ENCODE measurements around the gene TAOK3.
"Not testable (repeated sequence)": the region's sequence is repeated elsewhere in the genome, so short reads cannot be mapped to it uniquely, and the experiment has no call there.

TAOK3 gene

DNA sequence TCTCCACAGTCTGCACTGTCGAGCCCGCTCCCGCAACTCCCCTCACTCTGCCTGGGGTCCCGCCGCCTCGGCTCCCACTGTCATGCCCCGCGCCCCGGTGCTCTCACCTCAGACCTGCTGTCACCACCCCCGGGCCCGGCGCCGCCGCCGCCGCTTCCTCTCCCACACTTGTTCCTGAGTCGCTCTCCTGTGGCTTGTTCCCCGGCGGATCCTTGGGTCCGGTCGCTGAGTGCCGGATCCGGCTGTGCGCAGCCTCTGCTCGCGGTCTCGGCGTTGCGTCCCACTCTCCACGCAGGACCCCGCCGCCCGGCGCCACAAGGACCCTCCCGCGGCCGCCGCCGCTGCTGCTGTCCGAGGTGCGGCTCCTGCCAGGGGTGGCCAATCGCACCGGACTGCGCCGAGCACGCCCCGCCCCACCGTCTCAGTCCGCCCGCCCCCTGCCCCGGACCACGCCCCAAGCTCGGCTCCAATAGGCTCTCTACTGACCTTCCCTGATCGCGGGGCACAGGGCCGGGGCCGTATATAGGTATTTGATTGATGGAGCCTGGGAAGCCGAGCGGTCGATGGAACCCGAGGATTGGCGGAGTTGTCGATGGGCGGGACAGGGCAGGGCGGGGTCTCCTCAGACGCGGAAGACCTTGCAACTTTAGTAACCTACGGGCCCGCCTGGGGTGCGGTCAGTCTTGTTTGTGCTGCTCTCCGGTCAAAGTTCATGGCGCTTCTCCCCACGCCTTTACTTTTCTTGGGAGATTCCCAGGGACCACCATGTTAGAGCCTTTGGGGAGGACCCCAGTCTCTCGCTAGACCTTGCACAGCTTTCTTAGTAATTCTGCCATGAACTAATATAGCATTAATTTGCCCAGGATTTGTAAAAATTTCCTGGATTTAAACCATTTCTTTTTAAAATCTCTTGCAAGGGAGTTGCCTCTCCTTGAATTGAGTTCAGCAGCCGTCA, at the start of gene TAOK3:
Gene TAOK3, minus strand, starts transcription at position 367 of the 955 bp plus-strand sequence. CDS start 117,340 bp downstream, outside the sequence.
- peak; percentile 96 for DNase-seq

GRCh38 chr12:118420673-118421072, 48.0 kb upstream of the TAOK3 start:
- DNase-seq: no peak

GRCh38 chr12:118418385-118419057, 45.8 kb upstream of the TAOK3 start:
- no peak for DNase-seq

- no peak for DNase-seq
These were observed 45.2 kb upstream of the TAOK3 start for GRCh38 chr12:118417942-118418341.

DNA sequence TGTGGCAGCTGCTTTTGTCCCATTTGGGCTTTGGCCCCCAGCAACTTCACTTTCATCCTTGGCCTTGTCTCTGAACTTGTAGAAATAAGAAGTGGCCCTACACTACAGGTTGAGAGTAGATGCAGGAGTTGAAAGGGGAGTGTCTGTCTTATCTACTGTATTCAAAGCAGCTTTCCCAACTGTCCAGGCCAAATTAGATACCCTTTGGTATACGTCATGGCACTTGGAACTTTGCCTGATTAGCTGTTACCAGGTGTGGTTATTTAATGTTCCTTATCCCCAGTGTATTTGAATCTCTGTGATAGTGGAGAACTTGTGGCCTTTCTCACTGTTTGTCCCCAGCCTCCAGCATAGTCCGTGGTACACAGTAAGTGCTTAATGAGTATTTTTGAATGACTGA, 37.1 kb upstream of the TAOK3 start:
- no peak for DNase-seq

DNA sequence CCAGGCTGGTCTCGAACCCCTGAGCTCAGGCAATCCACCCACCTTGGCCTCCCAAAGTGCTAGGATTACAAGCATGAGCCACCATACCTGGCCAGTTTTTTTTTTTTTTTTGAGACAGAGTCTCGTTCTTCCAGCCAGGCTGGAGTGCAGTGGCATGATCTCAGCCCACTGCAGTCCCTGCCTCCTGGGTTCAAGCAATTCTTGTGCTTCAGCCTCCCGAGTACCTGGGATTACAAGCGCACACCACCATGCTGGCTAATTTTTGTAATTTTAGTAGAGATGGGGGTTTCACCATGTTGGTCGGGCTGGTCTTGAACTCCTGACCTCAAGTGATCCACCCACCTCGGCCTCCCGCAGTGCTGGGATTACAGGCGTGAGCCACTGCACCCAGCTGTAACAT, 35.5 kb upstream of the TAOK3 start:
- DNase-seq: not testable (repeated sequence)

DNA sequence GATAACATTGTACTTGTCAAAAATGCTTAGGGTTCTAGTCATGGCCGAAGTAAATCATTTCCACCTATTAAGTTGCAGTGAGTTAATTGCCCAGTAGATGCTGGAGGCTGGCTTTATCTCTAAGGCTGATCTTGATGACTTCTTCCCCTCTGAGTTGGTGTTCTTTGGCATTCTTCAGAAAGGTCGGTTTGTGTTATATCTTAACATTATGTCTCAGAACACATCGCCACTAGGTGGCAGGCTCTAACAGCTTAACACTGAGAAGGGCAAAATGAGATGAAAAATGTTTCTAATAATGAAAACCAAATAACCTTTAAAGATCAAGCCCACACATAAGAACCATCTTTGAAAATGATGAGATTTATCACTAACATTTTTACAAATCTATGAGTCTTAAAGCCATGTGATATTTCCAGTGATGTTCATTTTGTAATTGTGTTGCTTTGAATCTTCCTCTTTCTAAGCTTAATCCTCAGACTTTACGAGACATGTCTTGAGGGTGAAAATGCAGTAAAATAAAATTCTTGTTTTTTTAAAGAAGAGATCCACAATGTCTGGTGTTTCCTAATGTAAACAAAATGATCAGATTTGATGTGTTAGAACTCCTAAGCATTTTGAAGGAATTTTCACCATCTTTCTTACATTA, 32.3 kb upstream of the TAOK3 start:
- DNase-seq: peak; percentile 69

DNA sequence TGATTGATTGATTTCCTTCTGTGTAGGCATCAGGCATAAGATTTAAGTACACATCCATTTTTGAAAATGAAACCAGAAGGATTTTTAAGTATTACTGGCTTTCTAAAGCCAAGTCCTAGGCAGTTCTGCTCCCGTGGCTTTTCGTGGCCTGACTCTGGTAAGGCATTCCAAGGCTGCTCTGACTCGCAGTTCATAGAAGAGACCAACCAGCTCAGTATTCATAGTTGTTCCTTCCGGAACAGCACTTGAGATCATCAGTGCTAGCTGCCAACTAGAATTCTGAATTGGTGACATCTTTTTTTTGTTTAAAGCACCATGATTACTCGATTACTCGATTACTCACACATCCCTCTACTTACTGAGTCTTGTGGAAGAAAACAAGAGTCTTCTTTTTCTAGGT, 29.5 kb upstream of the TAOK3 start:
- no peak for DNase-seq

- no peak for DNase-seq
These were observed 26.2 kb upstream of the TAOK3 start for GRCh38 chr12:118398940-118399339.

- DNase-seq: no peak
These were observed 25.8 kb upstream of the TAOK3 start for GRCh38 chr12:118398524-118398923.

DNA sequence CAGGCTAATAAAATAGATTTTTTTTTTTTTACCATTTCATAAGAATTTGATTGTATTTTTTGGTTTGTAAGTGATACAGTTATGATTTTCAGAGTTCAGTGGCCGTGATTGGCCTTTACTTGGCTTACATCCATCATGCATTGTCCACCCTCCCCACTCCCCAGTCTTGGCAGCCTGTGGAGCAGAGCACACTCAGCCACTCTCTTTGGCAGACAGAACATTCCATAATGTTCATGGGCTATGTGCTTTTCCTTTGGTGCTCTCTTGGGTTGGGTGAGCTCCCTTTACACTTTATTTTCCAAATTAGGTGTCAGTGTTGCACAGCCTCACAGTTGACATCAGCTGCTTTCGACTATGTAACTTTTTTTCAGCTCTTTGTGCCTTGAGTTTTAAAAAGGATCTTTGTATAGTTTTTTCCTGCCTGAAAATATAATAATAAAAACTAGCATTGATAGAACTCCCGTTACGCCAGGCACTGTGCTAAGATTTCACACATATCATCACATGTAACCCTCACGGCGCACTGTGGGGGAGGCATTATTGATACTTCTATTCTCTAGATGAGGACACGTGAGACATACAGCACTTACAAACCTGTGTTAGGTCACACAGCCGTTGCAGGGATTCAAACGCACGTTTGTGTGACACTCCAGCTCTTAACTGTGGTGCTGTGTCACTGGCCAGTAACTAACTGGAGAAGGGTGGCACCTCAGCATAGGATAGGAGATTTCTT, 25.2 kb upstream of the TAOK3 start:
- no peak for DNase-seq

DNA sequence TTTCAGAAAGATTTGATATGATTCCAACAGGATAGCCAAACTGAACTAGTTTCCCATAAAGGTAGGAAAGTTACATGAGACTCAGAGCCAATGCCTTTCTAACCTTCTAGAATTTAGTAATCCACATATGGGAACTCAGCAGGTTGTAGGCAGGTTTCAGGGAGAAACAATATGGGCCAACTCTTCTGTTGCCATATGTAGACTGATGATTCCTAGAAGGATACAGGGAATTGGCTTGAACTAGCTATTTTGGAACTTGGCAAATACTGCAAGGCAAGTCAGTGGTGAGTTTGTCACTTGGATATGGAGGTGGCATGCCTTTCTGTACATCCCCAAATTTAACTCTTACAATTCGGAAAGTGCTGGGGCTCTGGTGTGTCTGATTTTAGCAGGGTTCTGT, 19.1 kb upstream of the TAOK3 start:
- DNase-seq: no peak

DNA sequence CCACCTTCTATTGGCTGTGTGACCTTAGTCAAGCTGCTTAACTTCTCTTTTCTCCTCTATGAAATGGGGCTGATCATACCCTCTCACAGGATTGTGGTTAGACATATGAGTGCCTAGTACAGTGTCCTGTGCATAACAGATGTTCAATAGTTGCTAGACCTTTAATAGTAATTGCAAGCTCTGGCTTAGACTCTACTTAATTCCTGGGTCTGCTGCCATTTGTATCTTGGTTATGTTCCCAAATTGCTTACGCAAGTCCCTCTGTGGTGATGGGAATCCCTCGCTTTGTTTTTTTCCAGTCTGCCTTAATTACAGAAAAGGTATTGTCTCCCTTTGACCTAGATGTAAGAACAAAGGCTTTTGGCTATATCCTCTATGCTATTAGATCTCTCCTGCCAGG, 18.7 kb upstream of the TAOK3 start:
- no peak for DNase-seq

GRCh38 chr12:118377884-118378470, 5.3 kb upstream of the TAOK3 start:
- DNase-seq: peak; percentile 92

- no peak for DNase-seq
These were observed 4.5 kb upstream of the TAOK3 start for GRCh38 chr12:118377021-118377883.

GRCh38 chr12:118376089-118377020, 3.6 kb upstream of the TAOK3 start, which contains the start of gene SUDS3:
Gene SUDS3 (plus strand): TSS chr12:118376555. CDS start chr12:118376692, 137 bp downstream.
- peak; percentile 99 for DNase-seq

- DNase-seq: no peak
These were observed 2.6 kb upstream of the TAOK3 start for GRCh38 chr12:118375348-118375747.

- DNase-seq: no peak
These were observed 2.2 kb upstream of the TAOK3 start for GRCh38 chr12:118374909-118375308.

- no peak for DNase-seq
These were observed 1.5 kb upstream of the TAOK3 start for GRCh38 chr12:118374126-118374725.

- DNase-seq: no peak
These were observed 909 bp upstream of the TAOK3 start for GRCh38 chr12:118373616-118374015.

Measured in activated CD8-positive, alpha-beta memory T cell treated with anti-CD3 and anti-CD28 coated beads for 24 hours (primary cell).